HG02884 (cell line): ENCODE results near the gene HIC2.
A peak's percentile ranks its signal among the peaks of the same experiment; 100 is the strongest.
"Not testable (repeated sequence)": the region's sequence is repeated elsewhere in the genome, so short reads cannot be mapped to it uniquely, and the experiment has no call there.

Experiments used
- ATAC-seq: cut with Tn5 transposase; IDR thresholded peaks from one replicate; pipeline ENCODE4 v1.9.1; 2021; ENCODE audit warnings: mild to moderate bottlenecking, moderate library complexity; ENCODE audit not compliant: unreplicated experiment

HIC2 gene

DNA sequence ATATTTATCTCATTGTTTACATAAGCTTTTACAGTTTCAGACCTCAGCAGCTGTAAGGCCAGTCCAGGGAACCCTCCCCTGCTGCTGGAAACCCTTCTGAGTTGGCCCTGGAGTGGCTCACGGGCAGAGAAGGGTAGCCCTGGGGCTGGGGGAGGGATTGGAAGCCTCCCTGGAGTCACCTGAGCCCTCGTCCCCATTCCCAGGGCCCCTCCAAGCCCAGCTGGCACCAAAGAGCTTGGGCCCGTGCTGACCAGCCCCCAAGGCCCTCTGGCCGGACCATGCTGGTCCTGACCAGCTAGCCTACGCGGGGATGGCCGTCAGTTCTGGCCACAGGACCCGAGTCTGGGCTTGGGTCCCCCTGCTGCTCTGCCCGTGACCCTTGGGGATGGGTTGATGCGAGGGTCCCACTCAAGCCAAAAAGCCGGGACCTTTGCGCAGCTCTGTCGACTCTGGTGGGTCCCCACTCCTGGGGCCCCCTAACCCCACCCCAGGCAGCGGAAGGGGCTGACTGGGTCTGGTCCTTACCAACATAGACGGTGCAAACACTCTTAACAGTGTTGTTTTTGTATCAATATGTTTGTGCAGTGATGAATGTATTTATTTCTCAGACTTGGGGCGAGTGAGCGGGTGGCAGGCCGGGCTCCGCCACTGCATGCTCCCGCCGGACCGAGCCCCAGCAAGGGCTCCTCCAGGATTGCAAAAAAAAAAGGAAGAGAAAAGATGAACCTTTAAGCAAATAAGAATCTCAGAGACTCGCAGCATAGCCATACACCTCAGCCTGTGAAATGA, 32.6 kb downstream of the HIC2 start:
- no peak for ATAC-seq

DNA sequence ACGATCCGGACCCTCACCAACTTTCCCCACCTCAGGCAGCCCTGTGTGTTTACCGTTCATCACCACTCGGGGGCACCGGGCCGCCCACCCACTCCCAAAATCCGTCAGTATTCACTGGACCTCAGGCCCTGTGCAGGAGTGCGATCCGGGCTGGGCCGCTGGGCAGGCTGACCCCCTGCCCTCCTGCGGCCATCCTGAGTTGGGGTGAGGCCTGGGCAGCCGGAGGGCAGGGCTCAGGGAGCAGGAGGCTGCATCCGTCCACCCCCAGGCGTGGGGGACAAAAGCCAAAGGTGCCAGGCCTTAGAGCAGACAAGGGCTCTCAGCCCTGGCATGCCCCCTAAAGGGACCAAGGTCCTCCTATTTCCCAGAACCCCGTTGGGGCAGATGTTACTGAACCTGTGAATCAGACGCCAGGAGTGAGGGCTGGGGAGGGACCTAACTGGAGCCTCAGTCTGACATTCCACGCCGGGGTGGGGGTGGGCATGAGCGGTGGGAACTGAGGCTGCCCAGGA, 33.2 kb downstream of the HIC2 start:
- ATAC-seq: no peak

DNA sequence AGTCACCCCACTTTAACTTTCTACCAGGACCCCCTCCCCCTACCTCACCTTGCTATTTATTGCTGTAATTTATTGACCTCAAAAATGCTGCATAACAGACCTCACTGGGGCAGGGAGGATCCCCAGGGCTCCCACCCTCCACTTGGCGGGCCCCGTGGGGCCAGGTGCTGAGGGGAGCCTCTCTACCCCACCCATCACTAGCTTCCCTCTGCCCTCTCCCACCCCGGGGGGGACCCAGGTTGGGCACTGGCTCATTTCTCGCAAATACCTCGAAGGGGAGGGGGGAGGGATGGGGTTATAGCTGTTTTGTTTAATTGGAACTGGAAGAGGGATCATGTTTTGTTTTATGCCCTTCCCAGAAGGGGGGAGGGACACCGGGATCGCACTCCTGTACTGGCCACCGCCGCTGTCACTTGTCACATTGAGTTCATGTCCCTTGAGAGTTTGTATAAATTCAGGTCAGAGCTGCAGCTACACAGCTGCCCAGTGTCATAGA, 33.7 kb downstream of the HIC2 start:
- ATAC-seq: no peak

DNA sequence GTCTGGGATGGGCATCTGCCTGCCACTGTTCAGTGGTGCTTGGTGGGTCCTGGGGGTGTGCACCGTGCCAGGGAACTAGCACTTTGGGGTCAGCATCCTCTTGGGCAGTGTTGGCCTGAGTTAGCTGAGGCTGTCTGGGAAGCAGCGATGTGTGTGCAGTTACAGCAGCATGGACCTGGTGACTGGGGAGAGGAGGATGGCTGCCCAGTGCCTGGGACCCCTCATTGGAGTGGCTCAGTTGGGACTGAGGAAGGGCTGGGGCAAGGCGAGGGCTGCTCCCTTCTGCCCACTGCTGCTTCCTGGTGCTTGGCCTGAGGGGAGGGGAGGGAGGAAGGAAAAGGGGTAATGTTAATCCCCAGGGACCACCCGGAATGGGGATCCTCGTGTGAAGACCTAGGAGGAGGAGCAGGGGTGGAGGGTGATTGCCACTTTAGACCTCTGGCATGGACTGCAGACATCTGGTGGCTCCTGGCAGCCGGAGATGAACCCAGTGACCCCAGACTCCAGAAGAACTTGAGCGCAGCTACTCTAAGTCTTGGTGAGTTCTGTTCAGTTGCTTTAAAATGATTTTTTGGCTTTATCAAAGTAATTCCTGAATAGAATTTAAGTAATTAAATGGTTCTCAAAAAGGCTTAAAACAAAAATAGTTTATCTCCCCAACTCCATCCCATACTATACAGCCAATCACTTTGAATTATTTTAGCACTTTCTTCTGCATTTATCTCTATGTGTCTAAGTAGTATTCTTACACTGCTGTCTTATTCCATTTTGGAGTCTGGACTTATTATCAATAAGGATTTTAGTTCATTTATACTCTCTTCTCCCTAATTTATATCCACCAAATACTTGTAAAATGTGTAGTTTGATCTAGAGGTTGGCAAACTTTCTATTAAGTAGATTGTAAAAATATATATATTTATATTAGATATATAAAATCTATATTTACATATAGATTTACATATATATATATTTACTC, 34.7 kb downstream of the HIC2 start:
- no peak for ATAC-seq

DNA sequence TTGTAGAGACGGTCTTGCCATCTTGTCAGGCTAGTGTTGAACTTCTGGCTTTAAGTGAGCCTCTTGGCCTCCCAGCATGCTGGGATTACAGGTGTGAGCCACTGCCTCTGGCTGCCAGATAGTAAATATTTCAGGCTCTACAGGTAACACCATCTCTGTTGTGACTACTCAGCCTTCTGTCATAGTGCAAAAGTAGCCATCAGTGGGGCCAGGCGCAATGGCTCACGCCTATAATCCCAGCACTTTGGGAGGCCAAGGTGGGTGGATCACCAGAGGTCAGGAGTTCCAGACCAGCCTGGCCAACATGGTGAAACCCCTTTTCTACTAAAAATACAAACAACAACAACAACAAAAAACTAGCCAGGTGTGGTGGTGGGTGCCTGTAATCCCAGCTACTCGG, 35.5 kb downstream of the HIC2 start:
- ATAC-seq: not testable (repeated sequence)

DNA sequence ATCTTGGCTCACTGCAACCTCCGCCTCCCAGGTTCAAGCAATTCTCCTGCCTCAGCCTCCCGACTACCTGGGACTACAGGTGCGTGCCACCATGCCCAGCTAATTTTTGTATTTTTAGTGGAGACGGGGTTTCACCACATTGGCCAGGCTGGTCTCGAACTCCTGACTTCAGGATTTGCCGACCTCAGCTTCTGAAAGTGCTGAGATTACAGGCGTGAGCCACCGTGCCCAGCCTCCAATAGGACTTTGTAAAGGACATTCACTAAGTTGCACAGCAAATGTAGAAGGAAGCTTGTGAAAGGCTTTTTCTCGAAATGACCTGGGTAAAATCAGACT, 37.8 kb downstream of the HIC2 start:
- ATAC-seq: not testable (repeated sequence)

DNA sequence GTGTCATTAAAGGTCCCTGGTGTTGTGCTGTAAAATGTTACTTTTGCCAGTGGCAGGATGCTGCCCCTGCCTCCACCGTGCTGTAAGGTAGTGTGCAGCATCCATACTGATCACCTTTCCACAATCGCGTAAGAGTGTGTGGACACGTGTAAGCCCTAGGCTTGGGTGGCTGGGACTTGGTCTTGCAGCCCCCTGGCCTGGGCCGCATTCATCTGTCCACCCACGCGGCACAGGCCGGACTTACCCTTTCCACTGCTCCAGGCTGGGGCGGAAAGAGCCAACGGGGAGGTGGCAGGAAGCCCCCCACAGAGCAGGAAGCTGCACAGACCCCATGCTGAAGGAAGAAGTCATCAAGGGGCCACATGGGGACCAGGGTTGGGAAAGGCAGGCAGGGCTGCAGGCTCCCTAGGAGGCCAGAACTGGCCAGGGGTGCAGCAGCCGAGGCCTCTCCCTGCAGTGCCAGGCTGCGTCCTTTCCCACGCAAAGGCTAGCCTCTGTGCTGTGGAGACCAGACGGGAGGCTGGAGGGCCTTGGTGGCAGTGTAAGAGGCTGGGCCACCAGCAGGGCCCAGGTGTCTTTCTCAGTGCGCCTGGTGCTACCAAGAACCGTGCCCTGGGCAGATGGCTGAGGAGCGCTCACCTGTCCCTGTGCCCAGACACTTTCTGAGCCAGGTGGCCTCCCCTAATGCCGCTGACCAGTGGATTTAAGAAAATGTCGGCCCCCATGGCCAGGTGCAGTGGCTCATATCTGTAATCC, 38.3 kb downstream of the HIC2 start:
- ATAC-seq: no peak

DNA sequence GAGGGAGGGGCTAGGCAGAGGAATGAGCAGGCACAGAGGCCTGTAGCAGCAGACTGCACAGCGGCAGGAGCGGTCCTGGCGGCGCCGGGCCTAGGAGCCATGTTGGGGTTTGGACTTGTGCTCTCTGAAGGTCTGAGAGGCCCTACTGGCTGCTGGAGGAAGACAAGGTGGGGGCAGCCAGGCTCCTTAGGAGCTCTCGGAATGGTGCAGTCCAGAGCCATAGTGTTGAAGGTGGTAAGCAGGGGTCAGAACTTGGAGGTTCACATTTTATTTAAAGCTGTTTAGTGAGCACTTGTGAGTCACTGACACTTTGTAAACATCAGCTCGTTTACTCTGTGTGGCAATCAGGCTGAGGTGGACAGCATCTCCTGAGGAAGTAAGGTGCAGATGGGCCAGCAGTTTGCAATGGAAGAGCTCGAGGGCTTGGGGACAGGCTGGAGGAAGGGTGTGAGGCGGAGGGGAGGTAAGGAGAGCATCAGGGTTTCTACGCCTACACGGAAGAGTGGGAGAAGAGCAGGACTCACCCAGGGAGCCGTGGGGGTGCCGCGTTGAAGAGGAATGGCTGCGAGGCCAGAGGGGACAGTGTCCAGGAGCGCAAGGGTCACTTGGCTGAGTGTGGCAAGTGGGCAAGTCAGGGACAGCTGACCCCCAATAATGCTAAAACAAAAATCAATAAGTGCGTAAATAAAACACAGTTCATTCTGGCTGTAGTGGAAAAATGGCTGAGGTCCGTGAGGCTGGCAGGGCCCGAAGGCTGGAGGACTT, 40.0 kb downstream of the HIC2 start:
- ATAC-seq: no peak

DNA sequence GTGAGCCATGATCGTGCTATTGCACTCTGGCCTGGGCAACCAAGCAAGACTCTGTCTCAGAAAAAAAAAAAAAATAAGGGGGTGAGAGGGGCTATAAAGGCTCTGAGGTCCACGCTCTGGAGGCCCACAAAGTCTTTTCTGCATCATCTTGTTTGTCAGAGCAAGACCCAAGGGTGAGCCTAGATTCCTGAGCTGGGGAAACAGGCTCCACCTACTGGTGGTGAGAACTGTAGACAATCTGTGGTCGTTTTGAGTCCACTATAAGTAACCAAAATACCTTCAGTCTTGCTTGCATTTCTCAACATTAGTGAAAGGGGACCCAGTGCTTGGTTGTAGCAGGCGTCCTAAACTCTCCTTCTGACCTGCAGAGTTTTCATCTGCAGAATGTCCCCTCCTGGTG, 45.5 kb downstream of the HIC2 start:
- not testable (repeated sequence) for ATAC-seq

DNA sequence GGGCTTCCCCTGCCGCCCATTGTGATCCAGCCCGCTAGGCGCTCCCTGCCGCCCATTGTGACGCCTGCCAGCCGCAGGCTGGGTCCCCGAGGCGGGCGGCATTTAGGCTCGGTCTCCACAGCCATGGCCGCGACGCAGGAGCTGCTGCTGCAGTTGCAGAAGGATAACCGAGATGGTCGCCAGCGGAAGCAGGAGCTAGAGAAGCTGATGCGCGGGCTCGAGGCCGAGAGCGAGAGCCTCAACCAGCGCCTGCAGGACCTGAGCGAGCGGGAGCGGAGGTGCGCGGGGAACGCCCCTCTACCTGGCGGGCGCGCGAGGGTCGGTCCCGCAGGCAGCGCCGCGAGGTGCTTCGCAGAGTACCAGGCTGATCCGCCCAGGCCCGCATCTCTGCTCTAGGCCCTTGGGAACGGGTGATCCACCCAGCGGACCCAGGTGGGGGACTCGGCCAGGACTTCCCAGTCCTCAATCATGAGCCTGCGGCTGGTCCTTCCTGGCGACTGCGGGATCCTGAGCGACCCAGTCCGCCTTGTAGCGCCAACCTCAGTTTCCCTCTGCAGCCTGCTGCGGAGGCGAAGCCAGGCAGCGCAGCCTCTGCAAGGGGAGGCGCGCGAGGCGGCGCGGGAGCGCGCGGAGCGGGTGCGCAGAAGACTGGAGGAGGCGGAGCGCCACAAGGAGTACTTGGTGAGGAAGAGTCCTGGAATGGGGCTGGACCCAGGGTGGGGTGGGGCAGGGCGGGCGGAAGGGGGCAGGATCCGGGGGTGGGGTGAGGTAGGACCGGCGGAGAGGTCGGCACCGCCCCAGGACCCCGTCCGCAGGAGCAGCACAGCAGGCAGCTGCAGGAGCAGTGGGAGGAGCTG, 50.4 kb downstream of the HIC2 start, which contains the start of gene TMEM191C:
TSS of gene TMEM191C (plus strand) at position 51 of the 857 bp plus-strand sequence. CDS start at position 124, 73 bp downstream.
- ATAC-seq: not testable (repeated sequence)

DNA sequence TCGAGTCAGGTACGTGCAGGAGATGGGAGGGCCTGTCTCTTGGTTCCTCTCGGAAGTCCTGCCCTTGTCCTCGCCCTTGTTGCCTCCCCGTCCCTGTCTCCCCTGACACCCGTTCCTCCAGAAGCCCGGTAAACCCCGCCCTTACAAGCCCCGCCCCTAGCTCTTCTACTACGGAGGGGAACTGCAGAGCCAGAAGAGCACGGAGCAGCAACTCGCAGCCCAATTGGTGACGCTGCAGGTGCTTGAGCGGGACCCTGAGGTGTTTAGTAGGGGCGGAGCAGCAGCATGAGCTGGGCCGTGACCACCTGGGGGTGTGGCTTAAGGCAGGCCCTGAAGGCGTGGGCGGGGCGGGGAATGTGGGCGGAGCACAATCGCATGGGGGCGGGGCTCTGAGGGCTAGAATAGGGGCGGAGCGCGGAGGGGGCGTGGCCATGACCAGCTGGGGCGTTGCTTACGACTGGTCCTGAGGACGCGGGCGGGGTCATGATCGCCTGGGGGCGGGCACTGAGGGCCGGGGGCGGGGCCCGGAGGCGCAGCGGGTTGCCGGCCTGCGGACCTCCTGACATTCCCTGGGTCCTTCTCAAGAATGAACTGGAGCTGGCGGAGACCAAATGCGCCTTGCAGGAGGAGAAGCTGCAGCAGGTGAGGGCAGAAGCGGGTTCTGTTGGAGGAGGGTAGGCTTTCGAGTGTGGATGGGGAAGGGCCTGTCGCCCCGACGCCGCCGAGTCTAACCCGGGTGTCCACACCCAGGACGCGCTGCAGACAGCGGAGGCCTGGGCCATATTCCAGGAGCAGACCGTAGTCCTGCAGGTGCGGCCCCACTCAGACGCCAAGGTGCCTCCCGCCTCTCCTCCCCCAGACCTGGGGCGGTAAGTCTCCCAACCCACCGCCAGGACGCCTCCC, 51.3 kb downstream of the HIC2 start:
- peak; percentile 71 for ATAC-seq

DNA sequence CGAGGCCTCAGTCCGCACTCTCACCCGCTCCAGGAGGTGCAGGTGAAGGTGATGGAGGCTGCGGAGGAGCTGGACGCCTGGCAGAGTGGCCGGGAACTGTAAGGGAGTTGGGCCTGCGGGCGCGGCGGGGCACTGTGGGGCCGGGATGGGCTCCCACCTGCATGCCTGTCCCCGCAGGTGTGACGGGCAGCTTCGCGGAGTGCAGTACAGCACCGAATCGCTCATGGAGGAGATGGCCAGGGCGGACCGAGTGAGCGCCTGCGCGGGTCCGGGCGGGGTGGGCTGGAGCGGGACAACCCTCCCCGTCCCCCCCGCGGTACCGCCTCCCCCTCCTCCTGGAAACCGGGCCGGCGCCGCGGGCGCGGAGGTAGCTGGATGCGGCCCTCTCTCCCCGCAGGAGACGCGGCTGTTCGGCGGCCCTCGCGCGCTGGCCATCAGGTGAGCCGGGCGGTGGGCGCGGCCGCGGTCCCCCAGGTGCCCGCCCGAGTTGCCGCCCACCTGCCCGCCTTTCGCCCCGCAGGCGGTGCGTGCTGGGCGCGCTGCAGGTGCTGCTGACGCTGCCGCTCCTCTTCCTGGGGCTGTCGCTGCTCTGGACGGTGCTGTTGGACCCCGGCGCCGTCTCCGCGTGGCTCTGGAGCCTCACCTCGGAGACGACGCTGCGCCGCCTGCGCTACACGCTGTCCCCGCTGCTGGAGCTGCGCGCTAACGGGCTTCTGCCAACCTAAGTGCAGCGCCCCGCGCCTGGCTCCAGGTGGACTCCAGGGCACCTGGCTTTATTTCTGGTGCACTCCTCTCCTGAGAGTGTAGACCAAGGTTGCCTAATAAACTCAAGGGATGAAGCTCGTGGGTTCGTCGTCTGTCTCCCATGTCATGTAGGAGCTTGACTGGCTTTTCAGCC, 52.2 kb downstream of the HIC2 start:
- not testable (repeated sequence) for ATAC-seq

DNA sequence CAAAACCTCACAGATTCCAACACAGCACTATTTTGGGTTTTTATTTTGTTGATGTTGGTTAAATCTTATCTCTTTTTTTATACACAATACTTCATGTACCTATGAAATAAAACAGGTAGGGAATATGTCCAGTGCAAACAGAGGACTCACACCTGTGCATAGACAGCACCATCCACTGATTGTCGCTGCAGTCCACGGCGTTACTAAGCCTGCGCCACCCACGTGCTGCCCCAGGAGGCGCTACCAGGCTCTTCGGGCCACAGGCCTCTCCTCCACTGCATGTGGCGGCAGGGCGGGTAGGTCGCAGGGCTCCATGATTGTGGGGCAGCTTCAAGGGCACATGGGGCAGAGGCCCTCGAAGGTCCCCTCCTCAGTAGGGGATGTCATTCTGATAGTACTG, 55.8 kb downstream of the HIC2 start:
- not testable (repeated sequence) for ATAC-seq

DNA sequence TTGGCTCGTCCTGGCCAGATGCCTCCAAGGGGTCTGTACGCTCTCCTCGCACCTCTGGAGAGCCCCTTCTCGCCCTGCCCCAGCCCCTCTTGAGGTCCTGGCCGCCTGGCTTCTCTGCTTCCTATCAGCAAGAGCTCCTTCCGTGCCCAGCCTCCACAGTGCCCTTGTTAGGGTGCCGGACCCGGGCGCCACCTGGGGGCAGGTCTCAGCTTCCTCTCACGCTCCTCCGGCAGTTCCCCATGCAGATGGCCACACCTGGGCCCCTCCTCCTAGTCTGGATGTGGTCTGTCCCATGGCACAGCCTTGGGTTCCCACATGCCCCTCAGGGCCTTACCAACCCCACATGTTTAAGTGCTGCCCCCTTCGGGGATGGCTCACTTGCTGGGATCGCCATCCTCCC, 56.5 kb downstream of the HIC2 start:
- ATAC-seq: not testable (repeated sequence)

DNA sequence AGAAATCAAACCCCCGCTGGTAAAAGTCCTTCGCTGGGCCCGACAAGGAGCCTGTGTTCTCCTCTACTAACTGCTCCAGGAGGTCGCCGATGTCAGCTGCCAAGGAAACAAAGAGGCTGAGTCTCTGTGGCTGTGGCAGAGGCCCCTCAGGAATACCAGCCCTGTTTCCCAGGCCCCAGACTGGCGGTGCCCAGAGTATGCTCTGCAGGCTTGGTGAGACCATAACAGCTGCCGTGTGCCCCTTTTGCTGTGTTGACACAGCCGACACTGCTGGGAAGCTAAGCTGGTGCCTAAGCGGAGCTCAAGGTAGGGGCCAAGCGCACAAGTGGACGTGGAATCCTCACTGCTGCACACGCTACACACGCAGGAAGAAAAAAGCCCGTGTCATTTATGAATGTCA, 66.9 kb downstream of the HIC2 start:
- not testable (repeated sequence) for ATAC-seq

DNA sequence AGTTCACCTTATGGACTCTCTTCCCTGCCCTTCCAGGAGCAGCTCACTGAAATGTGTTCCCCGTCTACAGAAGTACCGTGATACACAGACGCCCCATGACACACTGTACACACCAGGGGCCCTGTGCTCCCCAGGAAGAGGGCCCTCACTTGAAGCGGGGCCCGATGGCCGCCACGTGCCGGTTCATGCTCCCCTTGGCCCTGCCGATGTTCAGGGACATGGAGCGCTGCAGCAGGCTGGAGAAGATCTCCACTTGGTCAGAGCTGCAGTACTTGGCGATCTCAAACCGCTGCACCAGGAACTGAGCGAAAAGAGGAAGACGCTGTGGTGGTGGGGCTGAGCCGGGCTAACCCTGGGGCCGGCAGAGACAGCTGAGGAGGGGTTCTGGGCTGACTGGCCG, 70.6 kb downstream of the HIC2 start:
- not testable (repeated sequence) for ATAC-seq

DNA sequence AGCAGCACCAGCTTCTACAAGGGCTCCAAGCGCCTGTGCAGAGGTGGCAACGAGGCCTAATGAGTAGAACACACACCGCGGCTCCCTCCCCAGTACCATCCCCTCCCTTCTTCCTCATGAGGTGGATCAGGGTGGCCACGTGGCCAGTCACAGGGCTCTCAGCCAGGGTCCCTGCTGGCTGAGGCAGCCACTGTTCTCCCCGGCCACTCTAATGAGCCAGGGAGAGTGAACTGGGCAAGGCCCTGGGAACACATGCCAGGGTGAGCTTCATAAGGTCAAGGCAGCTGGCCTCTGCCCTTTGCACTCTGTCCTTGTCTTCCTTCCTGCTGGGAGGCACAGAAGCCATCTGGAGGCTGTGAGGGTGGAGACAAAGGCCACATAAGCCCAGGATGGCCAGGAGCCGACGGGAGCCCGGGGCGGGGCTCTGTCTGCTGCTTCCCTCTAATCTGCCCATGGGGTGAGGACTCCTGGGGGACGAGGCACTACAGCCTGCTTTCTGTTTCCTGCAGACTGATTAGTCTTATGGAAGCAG, 72.0 kb downstream of the HIC2 start:
- not testable (repeated sequence) for ATAC-seq
